ENCODE data around the gene DPPA3. TPM values are rescaled to one million over a fixed set of nuclear protein-coding genes. Genes with fewer than 3 reads are reported as not detected.

Gene DPPA3
- total and polyA plus RNA-seq, 2 experiments from 2014 or later, result 4.6 to 5.4 TPM

DNA sequence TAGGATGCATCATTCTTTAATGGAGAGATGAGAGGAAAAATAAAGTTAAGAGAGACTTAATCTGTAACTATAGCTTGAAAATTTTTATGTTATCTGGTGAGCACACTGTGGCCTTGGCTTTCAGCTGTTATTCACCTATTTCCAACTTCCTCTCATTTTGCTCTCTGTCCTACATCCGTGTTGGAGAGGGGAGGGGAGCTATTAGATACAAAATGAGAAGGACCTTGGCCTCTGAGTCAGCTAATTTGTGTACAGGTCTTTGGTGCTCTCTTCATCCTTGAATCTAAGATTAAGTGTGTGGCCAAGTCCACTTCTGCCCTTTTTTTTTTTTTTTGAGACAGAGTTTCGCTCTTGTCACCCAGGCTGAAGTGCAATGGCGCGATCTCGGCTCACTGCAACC is 44.6 kb upstream of the DPPA3 start (continued):
- TF ChIP-seq, protein P1, sequence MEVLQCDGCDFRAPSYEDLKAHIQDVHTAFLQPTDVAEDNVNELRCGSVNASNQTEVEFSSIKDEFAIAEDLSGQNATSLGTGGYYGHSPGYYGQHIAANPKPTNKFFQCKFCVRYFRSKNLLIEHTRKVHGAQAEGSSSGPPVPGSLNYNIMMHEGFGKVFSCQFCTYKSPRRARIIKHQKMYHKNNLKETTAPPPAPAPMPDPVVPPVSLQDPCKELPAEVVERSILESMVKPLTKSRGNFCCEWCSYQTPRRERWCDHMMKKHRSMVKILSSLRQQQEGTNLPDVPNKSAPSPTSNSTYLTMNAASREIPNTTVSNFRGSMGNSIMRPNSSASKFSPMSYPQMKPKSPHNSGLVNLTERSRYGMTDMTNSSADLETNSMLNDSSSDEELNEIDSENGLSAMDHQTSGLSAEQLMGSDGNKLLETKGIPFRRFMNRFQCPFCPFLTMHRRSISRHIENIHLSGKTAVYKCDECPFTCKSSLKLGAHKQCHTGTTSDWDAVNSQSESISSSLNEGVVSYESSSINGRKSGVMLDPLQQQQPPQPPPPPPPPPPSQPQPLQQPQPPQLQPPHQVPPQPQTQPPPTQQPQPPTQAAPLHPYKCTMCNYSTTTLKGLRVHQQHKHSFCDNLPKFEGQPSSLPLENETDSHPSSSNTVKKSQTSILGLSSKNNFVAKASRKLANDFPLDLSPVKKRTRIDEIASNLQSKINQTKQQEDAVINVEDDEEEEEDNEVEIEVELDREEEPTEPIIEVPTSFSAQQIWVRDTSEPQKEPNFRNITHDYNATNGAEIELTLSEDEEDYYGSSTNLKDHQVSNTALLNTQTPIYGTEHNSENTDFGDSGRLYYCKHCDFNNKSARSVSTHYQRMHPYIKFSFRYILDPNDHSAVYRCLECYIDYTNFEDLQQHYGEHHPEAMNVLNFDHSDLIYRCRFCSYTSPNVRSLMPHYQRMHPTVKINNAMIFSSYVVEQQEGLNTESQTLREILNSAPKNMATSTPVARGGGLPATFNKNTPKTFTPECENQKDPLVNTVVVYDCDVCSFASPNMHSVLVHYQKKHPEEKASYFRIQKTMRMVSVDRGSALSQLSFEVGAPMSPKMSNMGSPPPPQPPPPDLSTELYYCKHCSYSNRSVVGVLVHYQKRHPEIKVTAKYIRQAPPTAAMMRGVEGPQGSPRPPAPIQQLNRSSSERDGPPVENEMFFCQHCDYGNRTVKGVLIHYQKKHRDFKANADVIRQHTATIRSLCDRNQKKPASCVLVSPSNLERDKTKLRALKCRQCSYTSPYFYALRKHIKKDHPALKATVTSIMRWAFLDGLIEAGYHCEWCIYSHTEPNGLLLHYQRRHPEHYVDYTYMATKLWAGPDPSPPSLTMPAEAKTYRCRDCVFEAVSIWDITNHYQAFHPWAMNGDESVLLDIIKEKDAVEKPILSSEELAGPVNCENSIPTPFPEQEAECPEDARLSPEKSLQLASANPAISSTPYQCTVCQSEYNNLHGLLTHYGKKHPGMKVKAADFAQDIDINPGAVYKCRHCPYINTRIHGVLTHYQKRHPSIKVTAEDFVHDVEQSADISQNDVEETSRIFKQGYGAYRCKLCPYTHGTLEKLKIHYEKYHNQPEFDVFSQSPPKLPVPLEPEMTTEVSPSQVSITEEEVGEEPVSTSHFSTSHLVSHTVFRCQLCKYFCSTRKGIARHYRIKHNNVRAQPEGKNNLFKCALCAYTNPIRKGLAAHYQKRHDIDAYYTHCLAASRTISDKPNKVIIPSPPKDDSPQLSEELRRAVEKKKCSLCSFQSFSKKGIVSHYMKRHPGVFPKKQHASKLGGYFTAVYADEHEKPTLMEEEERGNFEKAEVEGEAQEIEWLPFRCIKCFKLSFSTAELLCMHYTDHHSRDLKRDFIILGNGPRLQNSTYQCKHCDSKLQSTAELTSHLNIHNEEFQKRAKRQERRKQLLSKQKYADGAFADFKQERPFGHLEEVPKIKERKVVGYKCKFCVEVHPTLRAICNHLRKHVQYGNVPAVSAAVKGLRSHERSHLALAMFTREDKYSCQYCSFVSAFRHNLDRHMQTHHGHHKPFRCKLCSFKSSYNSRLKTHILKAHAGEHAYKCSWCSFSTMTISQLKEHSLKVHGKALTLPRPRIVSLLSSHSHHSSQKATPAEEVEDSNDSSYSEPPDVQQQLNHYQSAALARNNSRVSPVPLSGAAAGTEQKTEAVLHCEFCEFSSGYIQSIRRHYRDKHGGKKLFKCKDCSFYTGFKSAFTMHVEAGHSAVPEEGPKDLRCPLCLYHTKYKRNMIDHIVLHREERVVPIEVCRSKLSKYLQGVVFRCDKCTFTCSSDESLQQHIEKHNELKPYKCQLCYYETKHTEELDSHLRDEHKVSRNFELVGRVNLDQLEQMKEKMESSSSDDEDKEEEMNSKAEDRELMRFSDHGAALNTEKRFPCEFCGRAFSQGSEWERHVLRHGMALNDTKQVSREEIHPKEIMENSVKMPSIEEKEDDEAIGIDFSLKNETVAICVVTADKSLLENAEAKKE (CRISPR knock-in tag; IDR thresholded peaks at IDR 0.05), result no peak
- TF ChIP-seq, protein P2, sequence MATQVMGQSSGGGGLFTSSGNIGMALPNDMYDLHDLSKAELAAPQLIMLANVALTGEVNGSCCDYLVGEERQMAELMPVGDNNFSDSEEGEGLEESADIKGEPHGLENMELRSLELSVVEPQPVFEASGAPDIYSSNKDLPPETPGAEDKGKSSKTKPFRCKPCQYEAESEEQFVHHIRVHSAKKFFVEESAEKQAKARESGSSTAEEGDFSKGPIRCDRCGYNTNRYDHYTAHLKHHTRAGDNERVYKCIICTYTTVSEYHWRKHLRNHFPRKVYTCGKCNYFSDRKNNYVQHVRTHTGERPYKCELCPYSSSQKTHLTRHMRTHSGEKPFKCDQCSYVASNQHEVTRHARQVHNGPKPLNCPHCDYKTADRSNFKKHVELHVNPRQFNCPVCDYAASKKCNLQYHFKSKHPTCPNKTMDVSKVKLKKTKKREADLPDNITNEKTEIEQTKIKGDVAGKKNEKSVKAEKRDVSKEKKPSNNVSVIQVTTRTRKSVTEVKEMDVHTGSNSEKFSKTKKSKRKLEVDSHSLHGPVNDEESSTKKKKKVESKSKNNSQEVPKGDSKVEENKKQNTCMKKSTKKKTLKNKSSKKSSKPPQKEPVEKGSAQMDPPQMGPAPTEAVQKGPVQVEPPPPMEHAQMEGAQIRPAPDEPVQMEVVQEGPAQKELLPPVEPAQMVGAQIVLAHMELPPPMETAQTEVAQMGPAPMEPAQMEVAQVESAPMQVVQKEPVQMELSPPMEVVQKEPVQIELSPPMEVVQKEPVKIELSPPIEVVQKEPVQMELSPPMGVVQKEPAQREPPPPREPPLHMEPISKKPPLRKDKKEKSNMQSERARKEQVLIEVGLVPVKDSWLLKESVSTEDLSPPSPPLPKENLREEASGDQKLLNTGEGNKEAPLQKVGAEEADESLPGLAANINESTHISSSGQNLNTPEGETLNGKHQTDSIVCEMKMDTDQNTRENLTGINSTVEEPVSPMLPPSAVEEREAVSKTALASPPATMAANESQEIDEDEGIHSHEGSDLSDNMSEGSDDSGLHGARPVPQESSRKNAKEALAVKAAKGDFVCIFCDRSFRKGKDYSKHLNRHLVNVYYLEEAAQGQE (IDR thresholded peaks at IDR 0.05; ENCODE audit: unreplicated experiment), result no peak
- no peak for TF ChIP-seq STAT1 (IDR thresholded peaks at IDR 0.05; ENCODE audit: unreplicated experiment)
- no peak for TF ChIP-seq ZNF331 (CRISPR knock-in tag; IDR thresholded peaks at IDR 0.05; ENCODE audit: low read depth)

DNA sequence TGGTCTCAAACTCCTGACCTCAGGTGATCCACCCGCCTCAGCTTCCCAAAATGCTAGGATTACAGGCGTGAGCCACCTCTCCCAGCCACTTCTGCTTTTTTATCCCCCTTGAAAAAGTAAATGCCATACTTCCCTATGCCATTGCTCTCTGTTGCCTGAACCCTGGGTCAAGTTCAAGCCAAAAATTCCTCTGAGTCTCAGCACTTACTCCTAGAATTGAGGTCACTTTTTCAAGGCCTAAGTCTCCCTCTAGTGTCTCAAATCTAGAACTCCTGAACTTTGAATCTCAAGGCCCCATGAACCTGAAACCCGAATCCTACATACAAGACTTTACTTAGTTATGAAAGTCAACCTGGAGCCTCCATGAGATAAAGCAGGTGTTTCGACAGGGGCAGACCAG is 44.1 kb upstream of the DPPA3 start:
- peaks cover 3% of the 10 kb centered on the region for H3K27me3 Mint-ChIP-seq (ENCODE audit: insufficient read depth, low read depth, poor library complexity)
- no peak overlapping the region for H2AFZ ChIP-seq
- H3K79me2 ChIP-seq (replicated peaks; ENCODE audit: insufficient read depth), result no peaks in the 10 kb centered on the region
- H3K4me2 ChIP-seq, result no peak overlapping the region
- DNase-seq (ENCODE audit: low spot score) (peak; percentile 82), ATAC-seq (peak; percentile 70)
- no peaks in the 10 kb centered on the region for H3K36me3 ChIP-seq (ENCODE audit: insufficient read depth)
- peaks cover 4% of the 10 kb centered on the region for H3K4me1 Mint-ChIP-seq
- H3K4me3 Mint-ChIP-seq, result no peak overlapping the region
- H3F3A ChIP-seq (replicated peaks; ENCODE audit: low read depth), result no peaks in the 10 kb centered on the region
- no peak overlapping the region for H3K27ac Mint-ChIP-seq
- no peaks in the 10 kb centered on the region for H3K4me1 ChIP-seq (ENCODE audit: insufficient read depth)
- H3K27me3 ChIP-seq (ENCODE audit: insufficient read depth), result no peaks in the 10 kb centered on the region
- H4K20me1 ChIP-seq (replicated peaks; ENCODE audit: insufficient read depth), result no peaks in the 10 kb centered on the region
- H3K4me3 ChIP-seq, result no peak overlapping the region
- H3K9me3 Mint-ChIP-seq, result no peaks in the 10 kb centered on the region
- H3K9me2 ChIP-seq (ENCODE audit: insufficient read depth), result no peaks in the 10 kb centered on the region
- no peak overlapping the region for H3K27ac ChIP-seq (ENCODE audit: low read depth)
- no peaks in the 10 kb centered on the region for H3K36me3 Mint-ChIP-seq (ENCODE audit: low read depth)
- no peak for TF ChIP-seq STAT1 (IDR thresholded peaks at IDR 0.05; ENCODE audit: unreplicated experiment)
- TF ChIP-seq CREB1 (CRISPR knock-in tag; IDR thresholded peaks at IDR 0.05; ENCODE audit: low read depth), result no peak
- TF ChIP-seq, protein P3, sequence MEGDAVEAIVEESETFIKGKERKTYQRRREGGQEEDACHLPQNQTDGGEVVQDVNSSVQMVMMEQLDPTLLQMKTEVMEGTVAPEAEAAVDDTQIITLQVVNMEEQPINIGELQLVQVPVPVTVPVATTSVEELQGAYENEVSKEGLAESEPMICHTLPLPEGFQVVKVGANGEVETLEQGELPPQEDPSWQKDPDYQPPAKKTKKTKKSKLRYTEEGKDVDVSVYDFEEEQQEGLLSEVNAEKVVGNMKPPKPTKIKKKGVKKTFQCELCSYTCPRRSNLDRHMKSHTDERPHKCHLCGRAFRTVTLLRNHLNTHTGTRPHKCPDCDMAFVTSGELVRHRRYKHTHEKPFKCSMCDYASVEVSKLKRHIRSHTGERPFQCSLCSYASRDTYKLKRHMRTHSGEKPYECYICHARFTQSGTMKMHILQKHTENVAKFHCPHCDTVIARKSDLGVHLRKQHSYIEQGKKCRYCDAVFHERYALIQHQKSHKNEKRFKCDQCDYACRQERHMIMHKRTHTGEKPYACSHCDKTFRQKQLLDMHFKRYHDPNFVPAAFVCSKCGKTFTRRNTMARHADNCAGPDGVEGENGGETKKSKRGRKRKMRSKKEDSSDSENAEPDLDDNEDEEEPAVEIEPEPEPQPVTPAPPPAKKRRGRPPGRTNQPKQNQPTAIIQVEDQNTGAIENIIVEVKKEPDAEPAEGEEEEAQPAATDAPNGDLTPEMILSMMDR (conservative IDR thresholded peaks at IDR 0.05; ENCODE audit: low read depth in 2 of 2), result peak; percentile 62 to 66
- TF ChIP-seq EZH2 (IDR thresholded peaks at IDR 0.05; ENCODE audit: low read depth, unreplicated experiment), result no peak

Measured in GM23338 (cell line).